Germinal center (tissue), 1 donor: Measurements from ENCODE around the gene ZC2HC1C.
A peak's percentile ranks its signal among the peaks of the same experiment; 100 is the strongest.

ENCODE experiments used
- DNase-seq: peaks from one replicate; pipeline ENCODE4 v3.0.0; 2012; ENCODE audit warnings: mixed read lengths, low spot score

ZC2HC1C gene, protein sequence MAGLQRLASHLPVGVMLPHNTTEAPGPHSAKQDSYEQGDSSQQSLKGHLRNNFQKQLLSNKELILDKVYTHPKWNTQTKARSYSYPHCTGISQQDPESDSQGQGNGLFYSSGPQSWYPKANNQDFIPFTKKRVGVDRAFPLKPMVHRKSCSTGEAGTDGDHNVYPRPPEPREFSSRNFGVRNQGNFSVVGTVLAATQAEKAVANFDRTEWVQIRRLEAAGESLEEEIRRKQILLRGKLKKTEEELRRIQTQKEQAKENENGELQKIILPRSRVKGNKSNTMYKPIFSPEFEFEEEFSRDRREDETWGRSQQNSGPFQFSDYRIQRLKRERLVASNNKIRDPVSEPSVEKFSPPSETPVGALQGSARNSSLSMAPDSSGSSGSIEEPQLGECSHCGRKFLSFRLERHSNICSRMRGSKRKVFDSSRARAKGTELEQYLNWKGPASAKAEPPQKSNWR

DNA sequence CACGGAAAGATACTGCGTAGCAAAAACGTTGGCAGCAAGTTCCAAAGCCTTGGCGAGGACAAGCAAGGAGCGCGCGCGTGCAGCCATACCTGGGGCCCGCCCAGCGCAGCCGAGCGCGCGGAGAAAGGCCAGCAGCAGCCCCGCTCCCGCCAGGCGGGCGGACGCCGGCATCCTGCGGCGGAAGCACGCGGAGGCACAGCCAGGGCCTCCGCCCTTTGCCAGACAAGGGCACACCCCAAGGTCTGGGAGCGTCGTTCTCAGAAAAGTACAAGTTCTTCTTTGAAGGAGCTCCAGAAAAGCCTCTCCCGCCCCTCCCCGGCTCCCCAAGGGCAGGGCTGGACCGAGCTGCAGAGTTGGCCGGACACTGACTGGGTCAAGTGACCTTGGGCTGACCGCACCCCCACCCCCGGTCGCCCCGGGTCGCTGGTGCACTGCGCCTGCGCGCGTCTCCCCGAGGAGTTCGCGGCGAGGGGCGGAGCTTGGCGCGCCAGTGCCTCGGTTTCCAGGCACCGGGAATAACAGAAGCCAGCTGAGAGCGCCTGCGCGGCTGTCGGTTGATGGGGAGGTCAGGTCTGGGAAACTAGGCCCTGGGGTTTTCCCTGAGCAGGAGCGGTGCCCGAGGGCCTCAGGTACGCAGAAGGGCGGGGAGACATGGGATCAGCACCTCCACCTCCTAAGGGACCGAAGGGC is at the start of gene ZC2HC1C:
Gene ZC2HC1C, plus strand, starts transcription at position 521 of the 690 bp plus-strand sequence. CDS start 933 bp downstream, outside the sequence.
- DNase-seq = peak; percentile 69

DNA sequence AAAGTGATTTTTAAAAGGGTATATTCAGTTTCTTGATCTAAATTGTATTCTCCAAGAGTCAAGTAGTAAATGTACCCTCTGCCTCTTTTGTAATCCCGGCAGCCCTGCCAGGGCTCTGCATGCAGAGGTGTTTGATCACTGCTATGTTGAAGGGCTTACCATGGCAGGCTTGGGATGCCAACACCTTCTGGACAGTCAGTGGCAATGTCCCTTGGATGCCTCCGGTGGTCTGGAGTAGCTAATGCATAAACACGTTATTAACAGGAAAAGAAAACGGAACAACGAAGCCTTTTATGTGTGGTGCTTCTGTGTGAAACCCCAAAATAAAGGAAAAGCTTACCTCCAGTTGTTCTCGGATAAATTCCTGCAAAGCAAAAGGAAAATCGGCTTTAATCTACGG is 46.8 kb upstream of the ZC2HC1C start:
- DNase-seq = no peak

GRCh38 chr14:75023108-75023507 is 46.3 kb upstream of the ZC2HC1C start:
- DNase-seq = no peak

DNA sequence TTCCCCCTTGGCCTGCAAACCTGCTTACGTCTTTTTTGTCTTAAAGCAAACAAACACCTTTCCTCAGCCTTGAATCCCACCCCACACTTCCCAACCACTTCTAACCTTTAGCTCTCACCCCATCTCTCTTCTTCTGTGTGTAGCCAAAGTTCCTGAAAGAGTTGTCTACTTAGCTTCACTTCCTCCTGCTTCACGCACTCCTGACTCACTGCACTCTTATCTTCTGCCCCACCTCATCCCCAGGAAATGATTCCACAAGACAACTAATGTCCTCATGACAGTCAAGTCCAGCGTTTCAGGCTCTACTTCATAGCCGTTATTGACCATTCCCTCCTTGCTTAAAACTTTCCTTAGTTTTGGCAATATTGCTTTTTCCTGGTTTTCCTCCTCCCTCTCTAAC is 44.4 kb upstream of the ZC2HC1C start:
- no peak for DNase-seq

DNA sequence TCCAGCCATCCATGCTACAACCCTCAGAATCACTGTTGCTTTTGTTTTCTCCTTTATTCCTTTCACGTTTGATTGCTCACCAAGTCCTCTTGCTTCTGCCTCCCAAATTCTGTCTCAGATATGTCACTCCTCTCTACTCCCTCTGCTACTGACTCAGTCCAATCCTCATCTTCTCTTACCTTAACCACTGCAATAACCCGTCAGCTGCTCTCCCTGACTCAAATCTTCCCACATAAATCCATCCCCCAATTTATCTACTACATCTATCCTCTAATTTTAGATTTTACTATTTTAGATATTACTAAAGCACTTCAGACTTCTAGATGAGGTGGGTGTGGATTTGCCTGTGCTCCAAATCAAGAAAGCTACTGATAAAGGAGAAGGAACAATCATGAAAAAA is 43.6 kb upstream of the ZC2HC1C start:
- no peak for DNase-seq

DNA sequence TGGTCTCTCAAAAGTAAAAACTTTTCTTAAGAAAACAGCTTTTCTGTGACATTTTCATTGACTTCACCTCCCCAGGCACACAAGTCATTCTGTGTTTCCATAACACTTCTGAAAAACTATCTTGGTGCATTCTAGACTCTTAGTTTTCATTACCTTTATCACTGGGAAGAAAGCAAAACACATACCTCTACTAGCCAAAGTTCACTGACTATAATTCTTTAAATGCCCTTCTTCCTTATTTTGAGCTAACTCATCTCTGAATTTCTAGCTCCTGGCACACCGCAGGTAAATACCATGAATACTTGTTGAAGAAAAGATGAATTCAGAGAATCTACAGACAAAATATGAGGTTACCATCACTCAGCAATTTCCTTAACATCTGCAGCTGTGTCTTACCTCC is 39.3 kb upstream of the ZC2HC1C start:
- no peak for DNase-seq

- no peak for DNase-seq
Observed at GRCh38 chr14:75032939-75033338, 36.5 kb upstream of the ZC2HC1C start.

DNA sequence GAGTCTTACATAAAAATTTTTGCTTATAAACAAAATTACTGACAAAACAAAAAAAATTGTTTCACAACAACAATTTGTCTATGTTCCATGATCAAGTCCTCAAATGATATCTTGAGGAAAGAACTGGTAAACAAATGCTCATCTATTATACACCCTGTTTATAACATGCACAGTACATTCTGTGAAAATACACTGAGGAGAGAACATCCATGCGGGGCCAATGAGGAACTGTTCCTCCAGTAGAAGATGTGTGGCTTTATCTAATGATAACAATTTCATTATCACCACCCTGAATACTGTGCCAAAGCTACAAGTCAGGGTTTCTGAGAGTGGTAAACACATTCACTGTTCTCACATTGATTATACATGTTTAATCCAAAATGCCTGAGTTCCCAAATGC is 28.9 kb upstream of the ZC2HC1C start:
- no peak for DNase-seq

DNA sequence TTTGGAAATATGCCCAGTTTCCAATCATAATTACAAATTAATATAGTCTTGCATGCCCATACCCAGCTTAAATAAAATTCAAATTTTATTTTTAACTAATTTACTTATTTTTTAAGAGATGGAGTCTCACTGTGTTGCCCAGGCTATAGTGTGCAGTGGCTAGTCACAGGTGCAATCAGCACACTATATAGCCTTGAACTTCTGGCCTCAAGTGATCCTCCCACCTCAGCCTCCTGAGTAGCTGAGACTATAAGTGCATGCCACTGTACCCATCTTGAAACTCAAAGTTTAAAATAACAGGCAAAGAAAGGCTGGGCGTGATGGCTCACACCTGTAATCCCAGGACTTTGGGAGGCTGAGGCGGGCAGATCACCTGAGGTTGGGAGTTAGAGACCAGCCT is 28.5 kb upstream of the ZC2HC1C start:
- DNase-seq = no peak

DNA sequence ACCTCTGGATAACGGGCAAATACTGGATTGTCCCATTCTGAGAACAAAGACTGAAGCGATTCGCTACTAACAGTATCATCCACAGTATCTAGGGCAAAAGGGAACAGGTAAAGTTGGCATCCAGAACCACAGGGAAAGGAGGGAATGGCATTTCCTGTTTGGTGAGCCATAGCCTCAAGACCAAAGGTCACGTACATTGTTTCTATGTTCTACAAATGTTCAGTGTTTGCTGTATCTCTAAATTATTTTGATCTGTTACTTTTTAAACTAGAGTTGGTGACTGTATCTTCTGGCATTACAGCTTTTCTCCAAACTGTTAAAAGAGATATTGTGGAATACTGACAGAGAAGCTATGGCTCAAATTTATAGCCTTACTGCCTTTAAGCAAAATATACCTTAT is 27.8 kb upstream of the ZC2HC1C start:
- no peak for DNase-seq

- DNase-seq = no peak
Observed at GRCh38 chr14:75042035-75042434, 27.4 kb upstream of the ZC2HC1C start.

DNA sequence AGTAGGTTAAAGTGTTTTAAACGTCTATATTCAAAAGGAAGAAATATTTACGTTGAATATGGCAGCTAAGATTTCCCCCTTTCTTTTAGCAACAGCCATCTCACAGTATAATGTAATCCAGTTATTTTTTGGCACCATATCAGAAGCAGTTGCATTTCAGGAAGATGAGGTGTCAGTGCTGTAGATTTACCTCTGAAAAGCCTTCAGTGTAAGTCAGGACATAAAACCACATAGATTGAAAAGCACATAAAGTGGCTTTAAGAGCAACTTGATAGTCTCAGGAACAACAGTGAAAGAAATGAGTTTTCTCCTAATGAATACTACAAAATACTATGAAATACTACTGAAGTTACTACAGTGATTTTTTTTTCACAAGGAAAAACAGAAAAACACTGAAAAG is 25.1 kb upstream of the ZC2HC1C start:
- DNase-seq = no peak

DNA sequence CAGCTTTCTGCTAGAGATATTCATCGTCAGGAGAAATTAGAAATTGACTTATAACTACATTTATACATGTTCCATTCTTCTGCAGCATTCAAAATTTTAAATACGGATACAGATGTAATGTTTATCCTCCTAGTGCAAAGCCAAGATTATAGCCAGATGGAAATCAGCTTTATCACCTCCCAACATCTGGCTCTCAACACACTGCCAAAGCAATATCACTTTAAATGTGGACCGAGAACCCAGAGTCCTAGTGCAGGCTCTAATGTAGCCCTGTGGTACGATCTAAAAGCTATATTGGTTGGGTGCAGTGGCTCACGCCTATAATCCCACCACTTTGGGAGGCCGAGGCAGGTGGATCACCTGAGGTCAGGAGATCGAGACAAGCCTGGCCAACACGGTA is 24.7 kb upstream of the ZC2HC1C start:
- no peak for DNase-seq

- DNase-seq = no peak
Observed at GRCh38 chr14:75046275-75046674, 23.2 kb upstream of the ZC2HC1C start.

GRCh38 chr14:75046899-75047298 is 22.5 kb upstream of the ZC2HC1C start:
- no peak for DNase-seq

DNA sequence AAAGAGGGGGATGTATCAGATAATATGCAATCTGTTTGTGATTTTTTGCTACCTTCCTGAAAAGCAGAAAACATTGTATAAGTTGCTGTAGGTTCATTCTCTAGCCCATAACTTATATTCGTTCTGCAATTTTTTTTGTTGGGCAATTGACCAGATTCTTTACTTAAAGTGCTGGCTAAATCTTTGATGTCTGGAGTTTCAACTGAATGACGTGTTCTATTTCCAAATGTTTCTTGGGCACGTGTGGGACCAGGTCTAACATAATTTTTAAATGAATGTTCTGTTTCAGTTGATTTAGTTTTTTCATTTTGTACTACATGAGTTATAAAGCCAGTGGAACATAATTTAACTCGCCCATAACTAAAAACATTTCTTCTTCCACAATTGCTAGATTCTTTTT is 21.9 kb upstream of the ZC2HC1C start:
- DNase-seq = no peak

DNA sequence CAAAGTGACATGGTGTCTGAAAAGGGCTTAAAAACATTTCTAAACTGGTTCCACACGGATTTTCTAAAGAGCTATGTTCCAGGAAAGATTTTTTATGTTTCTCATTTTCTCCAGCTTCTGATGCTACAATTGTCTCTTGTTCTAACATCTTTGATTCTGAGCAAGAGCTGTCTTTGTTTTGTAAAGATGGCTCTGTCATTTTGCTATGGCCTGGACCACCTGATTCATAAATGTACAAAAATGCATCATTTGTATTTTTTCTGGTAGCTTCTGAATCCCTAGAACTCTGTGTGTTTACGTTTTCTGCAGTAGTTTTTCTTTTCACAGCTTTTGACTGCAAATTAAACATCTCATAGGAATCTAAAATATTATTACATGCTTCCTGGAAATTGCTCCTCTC is 21.3 kb upstream of the ZC2HC1C start:
- DNase-seq = no peak

DNA sequence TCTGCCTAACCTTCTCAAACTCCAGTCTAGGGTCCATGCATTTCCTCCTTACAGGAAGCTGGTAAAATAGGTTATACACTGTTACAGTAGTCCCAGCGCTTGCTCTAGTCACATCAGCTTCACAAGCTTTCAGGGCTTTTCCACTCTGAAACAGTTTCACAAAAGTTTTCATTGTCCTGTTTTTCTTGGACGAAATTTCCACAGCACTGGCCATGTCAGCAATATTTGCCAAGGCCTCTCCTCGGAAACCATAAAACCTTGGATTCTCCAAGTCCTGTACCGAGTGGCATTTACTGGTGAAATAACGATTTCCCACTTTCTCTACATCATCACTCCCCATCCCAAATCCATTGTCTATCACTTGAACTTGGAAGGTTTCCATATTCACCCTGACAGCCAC is 20.3 kb upstream of the ZC2HC1C start:
- DNase-seq = no peak

DNA sequence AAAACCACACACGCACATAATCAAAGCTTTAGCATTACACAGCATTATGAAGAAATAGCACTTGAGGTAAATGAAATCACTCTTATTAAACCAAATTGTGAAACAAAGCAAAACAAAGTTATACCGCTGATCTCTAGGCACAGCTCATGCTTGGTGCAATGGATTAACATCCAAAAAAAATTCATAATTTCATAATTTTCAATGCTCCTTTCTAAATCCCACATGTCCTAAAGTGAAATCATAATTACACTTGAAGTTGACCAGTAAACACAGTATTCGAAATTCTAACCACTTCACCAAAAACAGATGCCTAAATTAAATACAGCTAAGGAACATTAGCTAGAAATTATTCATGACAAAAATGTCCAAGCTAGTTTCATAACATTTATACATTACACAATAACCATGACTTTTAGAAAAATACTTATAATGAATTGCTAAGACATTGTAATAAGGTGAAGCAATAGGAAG is 19.7 kb upstream of the ZC2HC1C start:
- DNase-seq = no peak

DNA sequence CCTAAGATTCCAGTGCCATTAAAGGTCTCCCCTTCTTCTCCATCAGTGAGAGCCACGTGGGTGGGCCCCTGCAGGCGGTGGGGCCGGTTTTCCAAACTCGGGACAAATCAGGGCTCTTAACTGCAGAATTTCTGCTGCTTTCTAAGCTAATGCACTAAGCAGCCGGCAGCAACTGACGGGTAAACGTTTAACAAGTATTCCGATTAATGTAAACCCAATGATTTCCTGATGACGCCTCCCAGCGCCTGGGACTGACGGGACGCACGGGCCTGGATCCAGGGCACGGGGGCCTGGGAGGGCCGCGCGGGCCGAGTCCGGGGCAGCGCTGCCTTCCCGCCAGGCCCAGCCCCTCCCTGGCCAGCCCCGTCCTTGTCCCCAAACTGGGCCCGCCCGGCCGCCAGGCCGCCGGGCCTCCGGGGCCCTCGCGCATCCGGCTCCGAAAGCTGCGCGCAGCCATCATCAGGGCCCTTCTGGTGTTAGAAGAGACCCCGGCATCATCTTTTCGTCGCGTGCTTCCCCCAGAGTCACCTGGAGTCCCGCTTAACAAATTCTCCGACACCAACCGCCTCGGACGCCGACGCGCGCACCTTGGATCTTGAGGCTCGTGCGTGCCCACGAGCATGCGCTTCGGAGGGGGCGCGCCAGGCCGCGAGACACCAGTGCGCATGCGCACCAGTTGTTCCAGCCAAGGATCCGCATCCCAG is 18.4 kb upstream of the ZC2HC1C start, which contains the start of gene MLH3:
Gene MLH3, minus strand, starts transcription at position 616 of the 704 bp plus-strand sequence. CDS start 1,812 bp downstream, outside the sequence.
- DNase-seq = peak; percentile 90

DNA sequence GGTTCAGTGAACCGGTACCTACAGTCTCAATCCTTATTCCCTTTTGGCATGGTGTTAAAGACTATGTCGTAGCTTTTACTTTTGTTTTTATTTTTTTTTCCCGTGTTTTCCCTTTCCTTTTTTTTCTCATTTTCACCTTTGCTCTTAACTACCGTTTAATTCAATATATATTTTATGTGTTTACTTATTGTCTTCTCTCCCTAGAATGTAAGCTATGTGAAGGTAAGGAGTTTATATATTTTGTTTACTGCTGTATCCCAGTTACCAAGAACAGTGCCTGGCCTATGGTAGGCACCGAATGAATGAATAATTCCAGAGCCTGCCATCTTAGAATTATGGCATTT is 17.9 kb upstream of the ZC2HC1C start:
- no peak for DNase-seq

DNA sequence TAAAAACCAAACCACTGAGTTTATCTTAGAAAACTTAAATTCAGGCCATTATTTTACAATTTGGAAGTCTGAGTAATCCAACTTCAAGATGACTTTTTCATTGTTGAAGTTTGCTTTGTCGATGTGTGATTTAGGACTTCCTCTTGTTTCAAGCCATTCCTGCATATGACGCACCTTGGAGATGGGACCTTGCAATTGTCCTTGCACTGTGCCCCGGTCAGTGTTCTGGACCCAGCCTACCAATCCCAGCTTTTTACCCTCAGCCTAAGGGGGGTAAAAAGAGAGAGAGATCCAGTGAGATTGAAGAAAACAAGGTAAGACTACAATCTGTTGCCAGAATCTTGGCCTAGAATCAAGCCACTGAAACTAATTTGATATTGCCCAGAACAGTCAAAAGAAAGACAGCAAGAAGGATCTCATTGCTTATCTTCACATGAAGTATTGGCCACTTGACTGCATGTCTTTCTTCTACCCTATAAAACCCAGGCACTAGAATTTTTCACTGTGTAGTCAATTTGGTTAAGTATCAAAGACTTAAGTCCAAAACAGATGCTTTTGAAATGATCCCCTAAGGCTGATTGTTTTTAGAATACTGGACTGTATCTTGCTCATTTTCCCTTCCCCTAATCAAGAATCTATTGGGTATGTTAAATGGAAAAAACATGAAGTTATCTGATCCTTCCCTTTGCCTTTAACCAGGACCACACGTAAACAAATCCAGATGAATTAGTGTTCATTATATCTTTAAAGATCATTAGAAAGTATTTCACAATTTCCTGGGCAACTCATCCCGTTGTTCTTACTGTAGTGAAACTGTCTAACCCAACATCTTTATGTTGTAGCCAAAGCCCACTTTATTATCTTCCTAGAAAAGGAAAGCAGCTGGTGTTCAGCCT is 15.8 kb upstream of the ZC2HC1C start:
- DNase-seq = no peak
